K562 (cell line): ENCODE results near the gene GALNT5. TPM values are rescaled to one million over a fixed set of nuclear protein-coding genes. Genes with fewer than 3 reads are reported as not detected.
A peak's percentile ranks its signal among the peaks of the same experiment; 100 is the strongest.

Experiments
- ATAC-seq: fragments of 200-7000 bp; cut with Tn5 transposase; 3 replicates; pipeline ENCODE4 v1.9.1; 2020; ENCODE audit warnings: moderate library complexity
- BruUV-seq: library from RNA; stranded (reverse); fragments of 400-500 nt; replicated peaks from 2 replicates; lab custom pipeline; 2021; lab: Mats Ljungman, UMichigan
- CTCF ChIA-PET: fragments of 300-600 bp; formaldehyde crosslinking; extraction: SDS; loops from one replicate; lab custom pipeline; 2021; ENCODE audit warnings: low intra/inter-chr PET ratio; lab: Yijun Ruan, JAX
- POLR2A ChIA-PET: fragments of 300-600, 350-650 bp; sonication (Branson Sonifier 250); formaldehyde crosslinking; extraction: SDS; loops from one replicate; lab custom pipeline; 2021; ENCODE audit warnings: antibody characterized with exemption, inconsistent platforms; lab: Yijun Ruan, JAX
- DNase-seq, 4 experiments: peaks; one replicate each; pipeline versions ENCODE4 v3.0.0 to v3.0.0-alpha.2; 2011 to 2018; ENCODE audit warnings: low spot score in 3 of 4, mixed read lengths in 3 of 4; ENCODE audit errors: extremely low read depth in 1 of 4
- FAIRE-seq: peaks from 2 replicates; lab custom pipeline; 2011; peaks lifted over from hg19 to GRCh38; lab: Jason Lieb, UNC
- H2AFZ ChIP-seq: 2 replicates; pipeline ENCODE4 v1.6.0; 2011; ENCODE audit warnings: low read depth, low read length, control low read depth, inconsistent platforms
- H3K27ac ChIP-seq: fragments of 200-600 bp; 3 replicates; pipeline ENCODE4 v1.8.0; 2011; ENCODE audit warnings: low read depth, mild to moderate bottlenecking, control low read depth, inconsistent platforms, low read length, moderate library complexity, mixed read lengths; ENCODE audit errors: extremely low read depth
- H3K27me3 ChIP-seq, 2 experiments: fragments of 300-600 bp in 1 of 2; 2 replicates in 1 of 2; 3 replicates in 1 of 2; pipeline versions ENCODE4 v1.6.0 to v1.8.0; 2011; ENCODE audit warnings: inconsistent platforms in 2 of 2, low read length in 2 of 2, mild to moderate bottlenecking in 1 of 2, mixed read lengths in 1 of 2, moderate library complexity in 1 of 2; ENCODE audit not compliant: control insufficient read depth in 2 of 2, insufficient read depth in 2 of 2
- H3K36me3 ChIP-seq: fragments of 300-600 bp; 3 replicates; pipeline ENCODE4 v1.8.0; 2011; ENCODE audit warnings: mild to moderate bottlenecking, low read length, inconsistent platforms; ENCODE audit not compliant: control insufficient read depth, insufficient read depth
- H3K4me1 ChIP-seq, 2 experiments: fragments of 200-600 bp in 1 of 2; replicated peaks in 1 of 2; 2 replicates in 1 of 2; 3 replicates in 1 of 2; pipeline versions ENCODE4 v1.5.1 to v1.8.0; 2011; ENCODE audit warnings: inconsistent platforms in 2 of 2, low read length in 2 of 2, mild to moderate bottlenecking in 1 of 2, mixed read lengths in 1 of 2, moderate library complexity in 1 of 2; ENCODE audit not compliant: control insufficient read depth in 2 of 2, insufficient read depth in 2 of 2
- H3K4me2 ChIP-seq: 2 replicates; pipeline ENCODE4 v1.6.1; 2011; ENCODE audit warnings: low read length, control low read depth, inconsistent platforms, mixed read lengths; ENCODE audit not compliant: insufficient read depth
- H3K4me3 ChIP-seq: fragments of 200-600 bp; sonication (generic), shearing (Covaris generic); 2 replicates; pipeline ENCODE4 v1.5.1; 2016; ENCODE audit warnings: control low read depth, inconsistent platforms
- H3K79me2 ChIP-seq: fragments of 200-600 bp; 3 replicates; pipeline ENCODE4 v1.8.0; 2011; ENCODE audit warnings: low read length, inconsistent platforms; ENCODE audit not compliant: control insufficient read depth, insufficient read depth
- H3K9ac ChIP-seq, 2 experiments: 2 replicates each; pipeline versions ENCODE4 v1.6.0 to v1.6.1; 2011; ENCODE audit warnings: low read depth in 2 of 2, low read length in 2 of 2, control low read depth in 1 of 2, inconsistent platforms in 1 of 2, mild to moderate bottlenecking in 1 of 2, mixed read lengths in 1 of 2; ENCODE audit not compliant: insufficient read depth in 1 of 2
- H3K9me1 ChIP-seq: one replicate; pipeline ENCODE4 v1.6.0; 2011; ENCODE audit warnings: inconsistent platforms, mild to moderate bottlenecking, low read length, moderate library complexity; ENCODE audit not compliant: control insufficient read depth, insufficient read depth
- H3K9me3 ChIP-seq: replicated peaks from 2 replicates; pipeline ENCODE4 v1.5.1; 2011; ENCODE audit warnings: low read depth, low read length, inconsistent platforms; ENCODE audit not compliant: control insufficient read depth, insufficient read depth
- H4K20me1 ChIP-seq: replicated peaks from 2 replicates; pipeline ENCODE4 v1.6.1; 2011; ENCODE audit warnings: low read length, inconsistent platforms, mixed read lengths; ENCODE audit not compliant: control insufficient read depth, insufficient read depth
- ADNP ChIP-seq: fragments of 200-800 bp; sonication (Bioruptor generic); IDR thresholded peaks from 2 replicates; pipeline ENCODE4 v1.6.1; 2016; ENCODE audit warnings: missing genetic modification characterization, missing compliant biosample characterization
- BCOR ChIP-seq: fragments of 450-650 bp; IDR thresholded peaks from 2 replicates; pipeline ENCODE4 v1.6.1; 2016
- CBFA2T3 ChIP-seq: fragments of 450-650 bp; IDR thresholded peaks from 2 replicates; pipeline ENCODE4 v1.6.1; 2017
- HLTF ChIP-seq: fragments of 450-650 bp; IDR thresholded peaks from 2 replicates; pipeline ENCODE4 v1.6.1; 2016
- MEF2D ChIP-seq: conservative IDR thresholded peaks from 2 replicates; pipeline ENCODE4 v1.6.1; 2016; ENCODE audit warnings: low read depth, missing genetic modification characterization, missing compliant biosample characterization
- RFX5 ChIP-seq: IDR thresholded peaks from 2 replicates; pipeline ENCODE4 v1.6.1; 2011; ENCODE audit warnings: low read depth, mild to moderate bottlenecking, improper control_type of control experiment, low read length
- SLC30A9 ChIP-seq: fragments of 250-450 bp; sonication (Bioruptor Pico); IDR thresholded peaks from 2 replicates; pipeline ENCODE4 v1.8.0; 2022; ENCODE audit warnings: mild to moderate bottlenecking, moderate library complexity
- ZFX ChIP-seq: sonication (generic); formaldehyde crosslinking; IDR thresholded peaks from 2 replicates; pipeline ENCODE4 v1.8.0; 2022; ENCODE audit warnings: mild to moderate bottlenecking, missing genetic modification reagents, moderate library complexity
- ZNF239 ChIP-seq: fragments of 250-450 bp; sonication (Bioruptor Pico); IDR thresholded peaks from 2 replicates; pipeline ENCODE4 v1.4.0; 2020; ENCODE audit warnings: mild to moderate bottlenecking
- WGBS: fragments of 100-300 bp; shearing (Covaris generic); methylation state at CpG from one replicate; pipeline ENCODE4 v1.1.6; 2016; ENCODE audit warnings: low coverage, mixed read lengths; ENCODE audit not compliant: insufficient coverage; ENCODE audit errors: missing lambda C conversion rate; 5-methylcytosine and 5-hydroxymethylcytosine counted together
- in situ Hi-C: fragments of 300-500 bp; cut with MboI; formaldehyde crosslinking; loops from 4 replicates; pipeline ENCODE4 v1.15.0; 2018; ENCODE audit warnings: inconsistent platforms, mixed read lengths
- intact Hi-C: fragments of 100-400 bp; cut with micrococcal nuclease; formaldehyde crosslinking; loops from 2 replicates; pipeline ENCODE4 v1.14.2; 2022
- polyA plus RNA-seq, 8 experiments: library from polyadenylated mRNA; depleted of rRNA in 4 of 8; stranded (reverse) in 5 of 8; unstranded in 3 of 8; fragments of >200 nt; fragmentation: Nextera tagmentation in 2 of 8; fragmentation: Illumina TruSeq in 1 of 8; extraction: Ambion mirVana in 2 of 8; extraction: Trizol in 1 of 8; gene quantifications; 2 replicates each; pipeline versions ENCODE4 v1.2.1 to v1.2.3, GENCODE V29; 2011 to 2014; ENCODE audit warnings: inconsistent platforms in 1 of 8, missing spikeins in 1 of 8
- total RNA-seq, 7 experiments: library from RNA; depleted of rRNA in 6 of 7; stranded (reverse); fragments of >200 nt in 6 of 7; fragmentation: Illumina TruSeq in 2 of 7; extraction: Trizol in 2 of 7; gene quantifications; 2 replicates each; pipeline versions ENCODE4 v1.2.1 to v1.2.3, GENCODE V29; 2011 to 2021; ENCODE audit warnings: low replicate concordance in 1 of 7
- TF ChIP-seq, protein P1 (sequence below): IDR thresholded peaks from 2 replicates; pipeline ENCODE4 v1.6.1; 2016; ENCODE audit warnings: missing genetic modification characterization, missing compliant biosample characterization
- TF ChIP-seq, protein P2 (sequence below): fragments of 450-650 bp; conservative IDR thresholded peaks from 2 replicates; pipeline ENCODE4 v1.6.1; 2016; ENCODE audit warnings: missing genetic modification characterization, low read depth, mild to moderate bottlenecking, missing compliant biosample characterization, moderate library complexity
- TF ChIP-seq, protein P3 (sequence below): fragments of 450-650 bp; IDR thresholded peaks from 2 replicates; pipeline ENCODE4 v1.6.1; 2016

Gene GALNT5
- total and polyA plus RNA-seq, 9 of the 15 experiments (the other 6 are each of a cell fraction or from before 2014, with no cell fraction given) = 21.6 to 73.0 (median 54.7) TPM

DNA sequence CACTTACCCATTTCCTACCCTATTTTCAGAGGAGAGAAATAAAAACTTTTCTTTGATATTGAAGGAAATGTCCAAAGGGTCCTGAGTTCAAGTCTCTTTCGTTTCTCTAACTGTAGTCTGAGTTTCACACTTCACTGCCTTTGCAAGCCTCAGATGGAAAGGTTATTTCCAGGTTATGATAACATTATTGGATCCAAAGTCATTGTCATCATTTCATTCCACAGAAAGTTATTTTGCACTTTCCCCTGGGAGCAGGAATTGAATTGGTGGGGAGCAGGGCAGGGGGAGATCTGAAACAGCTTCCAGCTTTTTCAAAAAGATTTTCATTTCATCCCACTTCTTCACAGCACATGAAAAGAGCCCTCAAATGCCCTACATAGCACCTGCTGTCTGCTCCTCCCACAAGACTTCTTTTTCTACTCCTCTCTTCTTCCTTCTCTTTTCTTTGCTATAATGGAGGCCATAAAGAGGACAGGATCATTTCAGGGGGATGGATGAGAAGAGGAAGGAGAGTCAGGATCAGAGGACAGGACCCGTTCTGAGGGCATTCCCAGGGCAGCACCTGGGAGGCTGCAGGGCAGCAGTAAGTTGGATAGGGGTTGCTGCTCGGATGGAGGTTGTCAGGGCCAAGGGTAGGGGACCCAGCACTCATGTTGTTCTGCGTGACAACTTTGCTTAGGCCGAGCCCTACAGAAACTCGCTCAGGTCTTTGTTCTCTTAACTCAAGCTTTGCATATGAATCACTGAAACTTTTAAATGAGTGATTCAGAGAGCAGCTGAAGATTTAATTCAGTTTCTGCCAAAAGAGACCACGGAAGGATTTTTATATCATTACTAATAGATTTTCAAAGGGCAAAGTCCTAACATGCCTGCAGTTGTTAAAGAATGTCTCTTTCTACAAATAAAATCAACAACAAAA lies 11.4 kb upstream of the GALNT5 start:
- in situ Hi-C loops = no loop called here

DNA sequence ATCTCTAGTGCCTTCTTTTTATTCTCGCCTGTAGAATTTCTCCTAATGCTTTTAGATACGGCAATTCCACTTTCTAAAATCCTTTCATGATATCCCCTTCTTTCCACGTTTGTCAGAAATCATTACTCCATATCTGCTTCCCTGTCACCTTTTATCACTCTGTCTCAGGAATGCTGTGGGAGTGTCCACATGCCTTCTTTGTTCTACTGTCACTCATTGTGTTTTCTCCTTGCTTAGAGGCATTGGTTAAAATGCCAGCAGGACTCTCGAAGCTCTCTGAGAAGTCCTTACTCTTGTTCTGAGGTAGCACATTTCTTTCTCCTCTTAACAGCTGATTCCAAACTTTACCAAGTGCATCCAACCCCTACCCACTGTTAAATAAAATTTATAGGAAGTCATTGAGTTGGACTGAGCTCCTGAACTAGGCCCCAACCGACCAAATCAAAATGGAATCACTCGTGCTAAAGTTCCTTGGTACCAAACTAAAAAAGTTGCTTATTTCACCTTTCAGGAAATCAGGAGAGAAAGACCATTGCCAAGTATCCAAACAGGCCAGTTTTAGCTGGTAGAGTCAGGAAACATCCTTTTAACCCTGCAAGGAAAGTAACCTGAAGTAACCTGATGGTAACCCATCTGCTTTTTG lies 10.6 kb upstream of the GALNT5 start:
- H3K9me1 ChIP-seq = no peaks in the 10 kb centered on the region
- 60% methylated on average over 6 of the region's 6 CpGs for WGBS
- FAIRE-seq = no peak
- POLR2A ChIA-PET = interaction anchor here (1.5 kb wide), 1 partner anchor 15 kb away, joined by 3 read pairs; no protein-coding TSS in a partner anchor
- CTCF ChIA-PET = no interaction called here
- peak overlapping the region; percentile 70 for H2AFZ ChIP-seq
- no peak overlapping the region for H3K27ac ChIP-seq
- H3K4me3 ChIP-seq = no peak overlapping the region
- no peak overlapping the region for H3K4me2 ChIP-seq
- H3K4me1 ChIP-seq = peaks cover 0 to 16% of the 10 kb centered on the region in 2 experiments; a peak in 2 of 5 replicates
- no peak for DNase-seq
- no peaks in the 10 kb centered on the region for H3K9me3 ChIP-seq
- no peaks in the 10 kb centered on the region for H4K20me1 ChIP-seq
- H3K79me2 ChIP-seq = no peaks in the 10 kb centered on the region
- no TSS peak for BruUV-seq
- H3K9ac ChIP-seq = no peak overlapping the region
- H3K36me3 ChIP-seq = no peaks in the 10 kb centered on the region
- H3K27me3 ChIP-seq = no peaks in the 10 kb centered on the region
- no peak for ATAC-seq
- intact Hi-C loops (no loop called here), in situ Hi-C loops (no loop called here)
- TF ChIP-seq ZNF239 (CRISPR knock-in tag) (peak; percentile 58), HLTF (no peak), SLC30A9 (CRISPR knock-in tag) (no peak), MEF2D (peak; percentile 85), RFX5 (no peak)
- TF ChIP-seq, protein P1, sequence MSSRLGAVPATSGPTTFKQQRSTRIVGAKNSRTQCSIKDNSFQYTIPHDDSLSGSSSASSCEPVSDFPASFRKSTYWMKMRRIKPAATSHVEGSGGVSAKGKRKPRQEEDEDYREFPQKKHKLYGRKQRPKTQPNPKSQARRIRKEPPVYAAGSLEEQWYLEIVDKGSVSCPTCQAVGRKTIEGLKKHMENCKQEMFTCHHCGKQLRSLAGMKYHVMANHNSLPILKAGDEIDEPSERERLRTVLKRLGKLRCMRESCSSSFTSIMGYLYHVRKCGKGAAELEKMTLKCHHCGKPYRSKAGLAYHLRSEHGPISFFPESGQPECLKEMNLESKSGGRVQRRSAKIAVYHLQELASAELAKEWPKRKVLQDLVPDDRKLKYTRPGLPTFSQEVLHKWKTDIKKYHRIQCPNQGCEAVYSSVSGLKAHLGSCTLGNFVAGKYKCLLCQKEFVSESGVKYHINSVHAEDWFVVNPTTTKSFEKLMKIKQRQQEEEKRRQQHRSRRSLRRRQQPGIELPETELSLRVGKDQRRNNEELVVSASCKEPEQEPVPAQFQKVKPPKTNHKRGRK (tag) = no peak
- TF ChIP-seq, protein P2, sequence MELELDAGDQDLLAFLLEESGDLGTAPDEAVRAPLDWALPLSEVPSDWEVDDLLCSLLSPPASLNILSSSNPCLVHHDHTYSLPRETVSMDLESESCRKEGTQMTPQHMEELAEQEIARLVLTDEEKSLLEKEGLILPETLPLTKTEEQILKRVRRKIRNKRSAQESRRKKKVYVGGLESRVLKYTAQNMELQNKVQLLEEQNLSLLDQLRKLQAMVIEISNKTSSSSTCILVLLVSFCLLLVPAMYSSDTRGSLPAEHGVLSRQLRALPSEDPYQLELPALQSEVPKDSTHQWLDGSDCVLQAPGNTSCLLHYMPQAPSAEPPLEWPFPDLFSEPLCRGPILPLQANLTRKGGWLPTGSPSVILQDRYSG (tag) = peak; percentile 85
- TF ChIP-seq, protein P3, sequence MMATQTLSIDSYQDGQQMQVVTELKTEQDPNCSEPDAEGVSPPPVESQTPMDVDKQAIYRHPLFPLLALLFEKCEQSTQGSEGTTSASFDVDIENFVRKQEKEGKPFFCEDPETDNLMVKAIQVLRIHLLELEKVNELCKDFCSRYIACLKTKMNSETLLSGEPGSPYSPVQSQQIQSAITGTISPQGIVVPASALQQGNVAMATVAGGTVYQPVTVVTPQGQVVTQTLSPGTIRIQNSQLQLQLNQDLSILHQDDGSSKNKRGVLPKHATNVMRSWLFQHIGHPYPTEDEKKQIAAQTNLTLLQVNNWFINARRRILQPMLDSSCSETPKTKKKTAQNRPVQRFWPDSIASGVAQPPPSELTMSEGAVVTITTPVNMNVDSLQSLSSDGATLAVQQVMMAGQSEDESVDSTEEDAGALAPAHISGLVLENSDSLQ = peak; percentile 61

More for the DNA sequence above, 11.4 kb upstream of the GALNT5 start:
- Histone ChIP-seq H2AFZ (peak overlapping the region; percentile 44), H3K27ac (no peak overlapping the region), H3K9me3 (no peaks in the 10 kb centered on the region), H3K27me3 (no peaks in the 10 kb centered on the region), H3K9ac (no peak overlapping the region), H3K4me2 (no peak overlapping the region), H3K4me3 (no peak overlapping the region), H3K36me3 (no peaks in the 10 kb centered on the region), H3K4me1 (peaks cover 0 to 16% of the 10 kb centered on the region in 2 experiments; a peak in 2 of 5 replicates), H4K20me1 (no peaks in the 10 kb centered on the region), H3K79me2 (no peaks in the 10 kb centered on the region), H3K9me1 (no peaks in the 10 kb centered on the region)
- TF ChIP-seq BCOR (peak; percentile 43), ADNP (tag) (0 out of 2 replicates have a peak, but pooled peaks have one; percentile 15), CBFA2T3 (no peak), ZFX (CRISPR knock-in tag) (0 out of 2 replicates have a peak, but pooled peaks have one; percentile 4)
- ChIA-PET CTCF (no interaction called here), POLR2A (interaction anchor here (0.8 to 3.7 kb wide), 3 partner anchors 14 to 630 kb away, joined by 3 to 28 read pairs (median 3); partner anchors contain the start of genes ACVR1 and GALNT5)
- WGBS = 67% methylated on average over 7 of the region's 7 CpGs
- DNase-seq (no peak), FAIRE-seq (no peak), ATAC-seq (peak; percentile 20)
- no TSS peak for BruUV-seq
- intact Hi-C loops = no loop called here
